Measurements from ENCODE around the gene TIGD3. TPM values are rescaled to one million over a fixed set of nuclear protein-coding genes. Genes with fewer than 3 reads are reported as not detected.

Gene TIGD3
- total and polyA plus RNA-seq, 2 donors (not counting 3 experiments of a cell fraction or from before 2014, with no cell fraction given): 0.18 to 0.27 TPM

- CTCF ChIA-PET: interaction anchor here (1.2 kb wide), 1 partner anchor 22 kb away, joined by 3 read pairs; no protein-coding TSS in a partner anchor
Measured at GRCh38 chr11:65394125-65394536, 39.6 kb downstream of the TIGD3 start.

GRCh38 chr11:65395961-65396530, 41.5 kb downstream of the TIGD3 start:
- Histone ChIP-seq H3K4me3 (replicated peaks in 1 of 3; ENCODE audit: insufficient read depth in 1 of 3, low read depth in 1 of 3, low read length in 3 of 3) (no peak overlapping the region), H3K27ac (ENCODE audit: insufficient read depth, low read depth, low read length) (no peak overlapping the region), H3K4me2 (ENCODE audit: insufficient read depth, low read length) (no peak overlapping the region), H4K20me1 (replicated peaks; ENCODE audit: control insufficient read depth, extremely low read depth, insufficient read depth, low read length) (no peaks in the 10 kb centered on the region), H3K4me1 (ENCODE audit: control insufficient read depth, extremely low read depth, insufficient read depth, low read length) (peaks cover 3% of the 10 kb centered on the region), H3K79me2 (ENCODE audit: control insufficient read depth, insufficient read depth, low read length) (peaks cover 26% of the 10 kb centered on the region), H2AFZ (ENCODE audit: low read depth, low read length) (no peak overlapping the region), H3K36me3 (ENCODE audit: control insufficient read depth in 2 of 2, extremely low read depth in 1 of 2, insufficient read depth in 2 of 2, low read length in 2 of 2) (peaks cover 12 to 62% of the 10 kb centered on the region in 2 experiments), H3K9me3 (replicated peaks; ENCODE audit: control insufficient read depth, insufficient read depth, low read length) (no peaks in the 10 kb centered on the region), H3K9me1 (replicated peaks; ENCODE audit: control insufficient read depth, extremely low read depth, insufficient read depth, low read length) (no peaks in the 10 kb centered on the region), H3K27me3 (ENCODE audit: control insufficient read depth in 2 of 2, insufficient read depth in 2 of 2, low read length in 2 of 2) (no peaks in the 10 kb centered on the region), H3K9ac (replicated peaks; ENCODE audit: extremely low read depth, insufficient read depth, low read length) (no peak overlapping the region)
- intact Hi-C loops (cut with micrococcal nuclease) (no loop called here), dilution Hi-C loops (cut with MboI; ENCODE audit: extremely low pct_ligation_motif_present, low sequenced_read_pairs) (no loop called here)
- ChIA-PET CTCF (interaction anchor here (0.5 kb wide), 1 partner anchor 18 kb away, joined by 3 read pairs; no protein-coding TSS in a partner anchor), POLR2A (no interaction called here)
- FAIRE-seq (no peak), DNase-seq (ENCODE audit: low read depth, low spot score) (no peak)
- no TSS peak for BruUV-seq (replicated peaks)
- TF ChIP-seq FOS (IDR thresholded peaks at IDR 0.05; ENCODE audit: borderline replicate concordance, insufficient read depth, low read length) (no peak), CTCF (IDR thresholded peaks at IDR 0.05; ENCODE audit: extremely low read depth in 1 of 2, insufficient read depth in 1 of 2, low read depth in 1 of 2, low read length in 2 of 2) (no peak), MAX (IDR thresholded peaks at IDR 0.05; ENCODE audit: insufficient read depth, insufficient read length) (no peak), POLR2AphosphoS5 (IDR thresholded peaks at IDR 0.05; ENCODE audit: insufficient read depth, low read depth, low read length) (no peak), EZH2 (IDR thresholded peaks at IDR 0.05; ENCODE audit: borderline replicate concordance, low read depth, low read length, severe bottlenecking) (no peak), JUN (IDR thresholded peaks at IDR 0.05; ENCODE audit: borderline replicate concordance, insufficient read depth, insufficient read length, low read depth) (no peak), GATA2 (IDR thresholded peaks at IDR 0.05; ENCODE audit: insufficient read depth, insufficient read length, low read depth, low read length) (no peak), POLR2A (IDR thresholded peaks at IDR 0.05; ENCODE audit: low read depth, low read length) (no peak), MYC (IDR thresholded peaks at IDR 0.05; ENCODE audit: low read depth, low read length) (no peak)

More at GRCh38 chr11:65394125-65394536, 39.6 kb downstream of the TIGD3 start:
- Histone ChIP-seq H3K27me3 (ENCODE audit: control insufficient read depth in 2 of 2, insufficient read depth in 2 of 2, low read length in 2 of 2) (no peaks in the 10 kb centered on the region), H4K20me1 (replicated peaks; ENCODE audit: control insufficient read depth, extremely low read depth, insufficient read depth, low read length) (no peaks in the 10 kb centered on the region), H3K9me1 (replicated peaks; ENCODE audit: control insufficient read depth, extremely low read depth, insufficient read depth, low read length) (no peaks in the 10 kb centered on the region), H3K9me3 (replicated peaks; ENCODE audit: control insufficient read depth, insufficient read depth, low read length) (no peaks in the 10 kb centered on the region), H3K4me2 (ENCODE audit: insufficient read depth, low read length) (no peak overlapping the region), H3K9ac (replicated peaks; ENCODE audit: extremely low read depth, insufficient read depth, low read length) (no peak overlapping the region), H3K27ac (ENCODE audit: insufficient read depth, low read depth, low read length) (no peak overlapping the region), H3K4me3 (replicated peaks in 1 of 3; ENCODE audit: insufficient read depth in 1 of 3, low read depth in 1 of 3, low read length in 3 of 3) (no peak overlapping the region), H3K36me3 (ENCODE audit: control insufficient read depth in 2 of 2, extremely low read depth in 1 of 2, insufficient read depth in 2 of 2, low read length in 2 of 2) (peaks cover 11 to 43% of the 10 kb centered on the region in 2 experiments), H3K4me1 (ENCODE audit: control insufficient read depth, extremely low read depth, insufficient read depth, low read length) (peaks cover 21% of the 10 kb centered on the region), H2AFZ (ENCODE audit: low read depth, low read length) (no peak overlapping the region), H3K79me2 (ENCODE audit: control insufficient read depth, insufficient read depth, low read length) (peaks cover 44% of the 10 kb centered on the region)
- intact Hi-C loops (cut with micrococcal nuclease): no loop called here
- no peak for DNase-seq (ENCODE audit: low read depth, low spot score)
- no peak for TF ChIP-seq EZH2 (IDR thresholded peaks at IDR 0.05; ENCODE audit: borderline replicate concordance, low read depth, low read length, severe bottlenecking)
- TF ChIP-seq MAX (IDR thresholded peaks at IDR 0.05; ENCODE audit: insufficient read depth, insufficient read length): no peak
- no peak for TF ChIP-seq POLR2A (IDR thresholded peaks at IDR 0.05; ENCODE audit: low read depth, low read length)
- TF ChIP-seq FOS (IDR thresholded peaks at IDR 0.05; ENCODE audit: borderline replicate concordance, insufficient read depth, low read length): no peak
- POLR2A ChIA-PET: no interaction called here
- no peak for FAIRE-seq
- dilution Hi-C loops (cut with MboI; ENCODE audit: extremely low pct_ligation_motif_present, low sequenced_read_pairs): no loop called here
- BruUV-seq (replicated peaks): no TSS peak

All from endothelial cell of umbilical vein (primary cell).